NOMO-1 treated with DMSO at 0.1 percent for 48 hours (cell line): ENCODE measurements around the gene PTBP1.
"Not testable (repeated sequence)": the region's sequence is repeated elsewhere in the genome, so short reads cannot be mapped to it uniquely, and the experiment has no call there.

Source experiments
- DNase-seq: peaks from one replicate; lab custom pipeline; 2025; ENCODE audit not compliant: unreplicated experiment; lab: John Stamatoyannopoulos, UW

PTBP1 gene

GRCh38 chr19:807627-808422 is 10.6 kb downstream of the PTBP1 start:
- DNase-seq, result no peak

GRCh38 chr19:808423-808775 is 11.1 kb downstream of the PTBP1 start:
- DNase-seq, result no peak

- no peak for DNase-seq
Observed at GRCh38 chr19:810077-810855, 13.0 kb downstream of the PTBP1 start.

- no peak for DNase-seq
Observed at GRCh38 chr19:810883-811489, 13.7 kb downstream of the PTBP1 start.

- no peak for DNase-seq
Observed at GRCh38 chr19:811506-812048, 14.3 kb downstream of the PTBP1 start.

- no peak for DNase-seq
Observed at GRCh38 chr19:812049-812746, 14.9 kb downstream of the PTBP1 start.

GRCh38 chr19:812747-813218 is 15.5 kb downstream of the PTBP1 start:
- no peak for DNase-seq

- no peak for DNase-seq
Observed at GRCh38 chr19:813219-814151, 16.2 kb downstream of the PTBP1 start.

GRCh38 chr19:814152-815078 is 17.2 kb downstream of the PTBP1 start:
- DNase-seq, result no peak

GRCh38 chr19:815079-815774 is 18.0 kb downstream of the PTBP1 start:
- no peak for DNase-seq

GRCh38 chr19:815775-816499 is 18.7 kb downstream of the PTBP1 start:
- DNase-seq, result no peak

GRCh38 chr19:816500-816857 is 19.2 kb downstream of the PTBP1 start:
- no peak for DNase-seq

- not testable (repeated sequence) for DNase-seq
Observed at GRCh38 chr19:820212-820611, 23.0 kb downstream of the PTBP1 start.

GRCh38 chr19:821231-821824 is 24.1 kb downstream of the PTBP1 start:
- DNase-seq, result no peak

- peak; percentile 59 for DNase-seq
Observed at GRCh38 chr19:821825-822503, 24.7 kb downstream of the PTBP1 start, which contains the start of gene PLPPR3. Gene PLPPR3, minus strand, starts transcription at chr19:821955. Its CDS starts 396 bp downstream, at chr19:821559.

GRCh38 chr19:823565-824121 is 26.4 kb downstream of the PTBP1 start:
- peak; percentile 46 for DNase-seq
